B cell (primary cell): ENCODE measurements around the gene CDHR5.

Experiments used
- EZH2 ChIP-seq: IDR thresholded peaks from 2 replicates; pipeline ENCODE4 v1.6.1; 2012; ENCODE audit warnings: borderline replicate concordance, low read depth, mild to moderate bottlenecking, moderate library complexity, low read length; ENCODE audit not compliant: insufficient read depth, poor library complexity, severe bottlenecking
- TF ChIP-seq, protein P1 (sequence below): fragments of 200-600 bp; IDR thresholded peaks from one replicate; pipeline ENCODE4 v1.8.0; 2022; ENCODE audit warnings: antibody characterized with exemption, mild to moderate bottlenecking

DNA sequence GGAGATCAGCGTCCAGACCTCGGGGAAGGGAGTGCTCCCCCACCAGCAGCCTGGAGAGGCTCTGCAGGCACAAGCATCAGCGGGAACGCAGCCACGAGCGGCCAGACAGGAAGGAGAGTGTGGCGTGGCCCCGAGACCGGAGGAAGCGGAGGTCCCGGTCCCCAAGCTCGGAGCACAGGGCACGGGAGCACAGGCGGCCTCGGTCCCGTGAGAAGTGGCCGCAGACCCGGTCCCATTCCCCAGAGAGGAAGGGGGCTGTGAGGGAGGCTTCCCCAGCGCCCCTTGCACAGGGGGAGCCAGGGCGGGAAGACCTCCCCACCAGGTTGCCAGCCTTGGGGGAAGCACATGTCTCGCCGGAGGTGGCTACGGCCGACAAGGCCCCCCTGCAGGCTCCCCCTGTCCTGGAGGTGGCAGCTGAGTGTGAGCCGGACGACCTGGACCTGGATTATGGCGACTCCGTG is 15.9 kb downstream of the CDHR5 start:
- TF ChIP-seq, protein P1, sequence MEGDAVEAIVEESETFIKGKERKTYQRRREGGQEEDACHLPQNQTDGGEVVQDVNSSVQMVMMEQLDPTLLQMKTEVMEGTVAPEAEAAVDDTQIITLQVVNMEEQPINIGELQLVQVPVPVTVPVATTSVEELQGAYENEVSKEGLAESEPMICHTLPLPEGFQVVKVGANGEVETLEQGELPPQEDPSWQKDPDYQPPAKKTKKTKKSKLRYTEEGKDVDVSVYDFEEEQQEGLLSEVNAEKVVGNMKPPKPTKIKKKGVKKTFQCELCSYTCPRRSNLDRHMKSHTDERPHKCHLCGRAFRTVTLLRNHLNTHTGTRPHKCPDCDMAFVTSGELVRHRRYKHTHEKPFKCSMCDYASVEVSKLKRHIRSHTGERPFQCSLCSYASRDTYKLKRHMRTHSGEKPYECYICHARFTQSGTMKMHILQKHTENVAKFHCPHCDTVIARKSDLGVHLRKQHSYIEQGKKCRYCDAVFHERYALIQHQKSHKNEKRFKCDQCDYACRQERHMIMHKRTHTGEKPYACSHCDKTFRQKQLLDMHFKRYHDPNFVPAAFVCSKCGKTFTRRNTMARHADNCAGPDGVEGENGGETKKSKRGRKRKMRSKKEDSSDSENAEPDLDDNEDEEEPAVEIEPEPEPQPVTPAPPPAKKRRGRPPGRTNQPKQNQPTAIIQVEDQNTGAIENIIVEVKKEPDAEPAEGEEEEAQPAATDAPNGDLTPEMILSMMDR = no peak
- no peak for TF ChIP-seq EZH2
